Loucy (cell line): ENCODE data around the gene PGA3.
"Not testable (repeated sequence)": the region's sequence is repeated elsewhere in the genome, so short reads cannot be mapped to it uniquely, and the experiment has no call there.

ENCODE experiments used
- CTCF ChIP-seq: fragments of 200-600 bp; sonication (generic); conservative IDR thresholded peaks from 2 replicates; pipeline ENCODE4 v1.5.1; 2014; ENCODE audit warnings: mild to moderate bottlenecking, antibody characterized with exemption, low read length
- EZH2phosphoT487 ChIP-seq: fragments of 200-600 bp; IDR thresholded peaks from 2 replicates; pipeline ENCODE4 v1.6.1; 2018; ENCODE audit warnings: antibody characterized with exemption, mild to moderate bottlenecking, moderate library complexity, borderline replicate concordance

GRCh38 chr11:61240288-61240687 is 37.0 kb downstream of the PGA3 start:
- not testable (repeated sequence) for TF ChIP-seq CTCF, EZH2phosphoT487
